Measurements from ENCODE around the gene MB21D2.

DNA sequence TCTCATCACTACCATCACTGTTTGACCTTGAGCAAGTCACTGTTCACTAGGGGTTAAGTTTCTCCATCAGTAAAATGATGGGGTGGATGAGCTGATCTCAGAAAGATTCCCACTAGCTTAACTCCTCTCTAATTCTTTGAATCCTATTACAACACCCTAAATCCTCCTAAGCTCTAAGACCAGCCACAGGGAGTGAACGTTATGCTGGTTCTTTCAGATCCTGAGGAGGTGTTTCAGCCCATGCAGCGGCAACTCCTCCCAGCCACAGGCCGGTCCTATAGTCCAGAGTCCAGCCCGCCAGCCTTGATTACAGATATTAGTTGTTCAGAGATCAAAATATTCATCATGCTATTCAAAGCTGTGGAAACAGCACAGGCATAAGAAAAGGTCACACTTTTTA is 15.1 kb downstream of the MB21D2 start:
- no peak for TF ChIP-seq RNF2 (IDR thresholded peaks at IDR 0.05; ENCODE audit: borderline replicate concordance, low read depth, low read length, missing control alignments, poor library complexity, severe bottlenecking)
- TF ChIP-seq, protein P1, sequence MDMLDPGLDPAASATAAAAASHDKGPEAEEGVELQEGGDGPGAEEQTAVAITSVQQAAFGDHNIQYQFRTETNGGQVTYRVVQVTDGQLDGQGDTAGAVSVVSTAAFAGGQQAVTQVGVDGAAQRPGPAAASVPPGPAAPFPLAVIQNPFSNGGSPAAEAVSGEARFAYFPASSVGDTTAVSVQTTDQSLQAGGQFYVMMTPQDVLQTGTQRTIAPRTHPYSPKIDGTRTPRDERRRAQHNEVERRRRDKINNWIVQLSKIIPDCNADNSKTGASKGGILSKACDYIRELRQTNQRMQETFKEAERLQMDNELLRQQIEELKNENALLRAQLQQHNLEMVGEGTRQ (IDR thresholded peaks at IDR 0.05; ENCODE audit: low read length), result no peak
- TF ChIP-seq MAFK (IDR thresholded peaks at IDR 0.05; ENCODE audit: low read depth, low read length), result no peak
- TF ChIP-seq POLR2A (IDR thresholded peaks at IDR 0.05; ENCODE audit: control extremely low read depth in 1 of 2, low read depth in 2 of 2, low read length in 2 of 2), result no peak
- TF ChIP-seq, protein P2, sequence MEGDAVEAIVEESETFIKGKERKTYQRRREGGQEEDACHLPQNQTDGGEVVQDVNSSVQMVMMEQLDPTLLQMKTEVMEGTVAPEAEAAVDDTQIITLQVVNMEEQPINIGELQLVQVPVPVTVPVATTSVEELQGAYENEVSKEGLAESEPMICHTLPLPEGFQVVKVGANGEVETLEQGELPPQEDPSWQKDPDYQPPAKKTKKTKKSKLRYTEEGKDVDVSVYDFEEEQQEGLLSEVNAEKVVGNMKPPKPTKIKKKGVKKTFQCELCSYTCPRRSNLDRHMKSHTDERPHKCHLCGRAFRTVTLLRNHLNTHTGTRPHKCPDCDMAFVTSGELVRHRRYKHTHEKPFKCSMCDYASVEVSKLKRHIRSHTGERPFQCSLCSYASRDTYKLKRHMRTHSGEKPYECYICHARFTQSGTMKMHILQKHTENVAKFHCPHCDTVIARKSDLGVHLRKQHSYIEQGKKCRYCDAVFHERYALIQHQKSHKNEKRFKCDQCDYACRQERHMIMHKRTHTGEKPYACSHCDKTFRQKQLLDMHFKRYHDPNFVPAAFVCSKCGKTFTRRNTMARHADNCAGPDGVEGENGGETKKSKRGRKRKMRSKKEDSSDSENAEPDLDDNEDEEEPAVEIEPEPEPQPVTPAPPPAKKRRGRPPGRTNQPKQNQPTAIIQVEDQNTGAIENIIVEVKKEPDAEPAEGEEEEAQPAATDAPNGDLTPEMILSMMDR (IDR thresholded peaks at IDR 0.05; ENCODE audit: control extremely low read depth in 1 of 3, insufficient read depth in 1 of 3, low read depth in 1 of 3, low read length in 3 of 3), result no peak
- no peak for TF ChIP-seq POLR2AphosphoS5 (IDR thresholded peaks at IDR 0.05; ENCODE audit: low read depth, low read length)
- TF ChIP-seq GTF2F1 (IDR thresholded peaks at IDR 0.05; ENCODE audit: borderline replicate concordance, low read depth, low read length), result no peak
- TF ChIP-seq EZH2 (IDR thresholded peaks at IDR 0.05; ENCODE audit: low read depth, low read length, severe bottlenecking), result no peak
- no peak for TF ChIP-seq KDM1A (IDR thresholded peaks at IDR 0.05; ENCODE audit: borderline replicate concordance, low read length)
- TF ChIP-seq RFX5 (IDR thresholded peaks at IDR 0.05; ENCODE audit: borderline replicate concordance, low read depth, low read length), result no peak
- no peak for TF ChIP-seq SIN3A (conservative IDR thresholded peaks at IDR 0.05 in 1 of 2, IDR thresholded peaks at IDR 0.05 in 1 of 2; ENCODE audit: low read depth in 1 of 2, low read length in 2 of 2)

All from H1 (cell line).